G401.6 (cell line): ENCODE measurements around the gene ZNF580.

Source experiments
- FAIRE-seq: peaks from 2 replicates; lab custom pipeline; 2012; peaks lifted over from hg19 to GRCh38; lab: Jason Lieb, UNC

Gene ZNF580

DNA sequence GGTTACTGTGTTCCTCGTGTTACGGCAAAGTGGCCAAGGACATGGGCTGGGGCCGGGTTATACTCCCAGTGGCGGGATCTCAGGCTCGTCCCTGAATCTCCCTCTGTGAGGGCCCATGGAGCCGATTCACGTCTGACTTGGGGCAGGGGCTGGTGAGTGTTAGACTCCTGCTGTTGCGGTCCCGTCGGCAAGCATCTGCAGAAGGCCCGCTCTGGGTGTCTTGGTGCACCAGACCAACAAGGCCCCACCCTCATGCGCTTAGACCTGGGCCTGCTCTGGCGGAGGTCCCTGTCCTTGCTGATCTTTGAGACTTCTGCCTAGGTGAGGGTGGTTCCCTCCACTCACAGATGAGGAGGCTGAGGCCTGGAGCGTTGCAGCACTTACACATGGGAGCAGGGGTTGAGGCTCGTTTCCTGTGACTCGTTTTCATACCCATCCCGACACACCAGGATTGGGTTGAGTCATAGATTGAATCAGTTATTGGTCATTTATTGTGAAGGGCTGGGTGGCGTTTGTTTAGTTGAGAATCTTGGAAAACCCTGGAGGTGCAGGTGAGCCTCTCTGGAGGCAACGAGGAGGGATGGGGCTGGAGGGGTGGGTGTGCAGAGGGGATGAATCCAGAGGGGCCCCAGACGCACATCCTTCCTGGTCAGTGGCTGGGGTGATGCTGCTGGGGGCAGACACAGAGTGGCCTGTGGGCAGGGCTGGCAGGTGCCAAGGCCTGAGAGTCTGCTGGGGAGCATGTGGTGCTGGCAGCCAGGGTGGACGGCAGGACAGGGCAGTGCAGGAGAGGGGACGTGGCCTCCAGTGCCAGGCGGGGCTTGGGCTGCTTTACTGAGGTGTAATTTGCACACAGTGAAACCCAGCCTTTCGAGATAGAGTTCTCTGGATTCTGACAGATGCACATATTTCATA, 38.8 kb downstream of the ZNF580 start:
- no peak for FAIRE-seq

GRCh38 chr19:55680339-55681130, 39.7 kb downstream of the ZNF580 start:
- no peak for FAIRE-seq

DNA sequence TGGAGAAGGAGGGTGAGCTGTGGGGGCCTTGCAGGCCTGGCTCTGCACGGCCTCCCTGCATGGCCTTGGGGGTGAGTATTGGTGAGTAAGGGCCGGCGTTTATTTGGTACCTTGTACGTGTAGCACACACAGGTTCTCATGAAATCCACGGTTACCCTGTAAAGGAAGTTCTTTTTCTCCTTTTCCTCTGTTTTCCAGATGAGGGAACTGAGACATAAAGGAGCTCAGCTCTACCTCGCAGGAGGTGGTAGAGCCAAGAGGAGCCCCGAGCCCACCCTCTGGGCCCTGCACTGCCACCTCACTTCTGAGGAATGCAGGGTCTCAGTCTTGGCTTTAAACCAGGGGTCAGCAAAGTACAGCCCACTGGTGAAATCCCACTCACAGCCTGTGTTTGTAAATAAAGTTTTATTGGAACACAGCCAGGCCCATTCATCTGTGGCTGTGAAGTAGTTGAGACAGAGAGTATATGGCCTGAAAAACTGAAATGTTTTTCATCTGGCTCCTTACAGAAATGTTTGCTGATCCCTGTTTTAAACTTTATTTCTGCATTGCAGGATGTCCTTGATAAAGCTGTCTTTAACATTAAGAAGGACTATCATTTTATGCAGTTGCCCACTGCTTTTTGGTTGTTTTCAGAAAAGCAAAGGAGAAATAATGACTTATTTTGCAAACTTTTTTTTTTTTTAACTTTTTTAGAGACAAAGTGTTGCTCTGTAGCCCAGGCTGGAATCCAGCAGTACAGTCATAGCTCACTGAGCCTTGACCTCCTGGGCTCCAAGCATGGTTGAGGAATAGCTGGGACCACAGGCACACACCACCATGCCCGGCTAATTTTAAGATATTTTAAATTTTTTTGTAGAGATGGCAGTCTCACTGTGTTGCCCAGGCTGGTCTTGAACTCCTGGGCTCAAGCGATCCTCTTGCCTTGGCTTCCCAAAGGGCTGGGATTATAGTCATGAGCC, 40.6 kb downstream of the ZNF580 start:
- no peak for FAIRE-seq

DNA sequence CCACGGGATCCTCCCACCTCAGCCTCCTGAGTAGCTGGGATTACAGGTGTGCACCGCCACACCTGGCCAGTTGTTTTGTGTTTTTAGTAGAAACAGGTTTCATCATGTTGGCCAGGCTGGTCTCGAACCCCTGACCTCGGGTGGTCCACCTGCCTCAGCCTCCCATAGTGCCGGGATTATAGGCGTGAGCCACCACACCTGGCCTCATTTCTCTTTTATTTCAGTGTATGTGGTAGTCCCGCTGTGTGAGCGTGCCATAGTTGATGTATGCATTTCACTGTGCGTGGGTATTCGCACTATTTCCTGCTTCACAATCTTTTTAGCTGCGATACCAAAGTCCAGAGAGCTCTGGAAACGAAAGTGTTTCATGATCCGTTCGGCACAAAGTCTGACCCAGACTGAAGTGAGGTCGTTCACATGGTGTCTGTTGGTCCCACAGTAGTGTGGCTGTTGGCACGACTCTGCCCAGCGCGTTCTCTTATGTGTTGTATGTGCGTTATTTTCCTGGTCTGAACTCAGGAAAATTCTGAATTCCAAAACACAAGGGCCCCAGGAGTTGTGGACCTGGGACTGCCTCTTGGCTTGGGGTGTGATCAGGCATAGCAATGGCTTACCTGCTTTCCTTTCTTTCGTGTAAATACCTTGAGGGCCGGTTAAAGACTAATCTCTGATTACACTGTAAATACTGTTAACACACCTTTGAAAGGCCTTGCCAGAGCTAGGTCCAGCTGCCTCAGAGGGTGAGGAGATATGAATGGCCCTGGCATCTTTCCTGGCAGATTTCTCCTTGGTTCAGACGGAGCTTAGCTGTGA, 42.9 kb downstream of the ZNF580 start:
- no peak for FAIRE-seq

- no peak for FAIRE-seq
Observed at GRCh38 chr19:55684946-55685681, 44.3 kb downstream of the ZNF580 start.

- no peak for FAIRE-seq
Observed at GRCh38 chr19:55685776-55686175, 45.0 kb downstream of the ZNF580 start.

- no peak for FAIRE-seq
Observed at GRCh38 chr19:55686311-55687050, 45.7 kb downstream of the ZNF580 start.

- FAIRE-seq = no peak
Observed at GRCh38 chr19:55687281-55688201, 46.7 kb downstream of the ZNF580 start.

DNA sequence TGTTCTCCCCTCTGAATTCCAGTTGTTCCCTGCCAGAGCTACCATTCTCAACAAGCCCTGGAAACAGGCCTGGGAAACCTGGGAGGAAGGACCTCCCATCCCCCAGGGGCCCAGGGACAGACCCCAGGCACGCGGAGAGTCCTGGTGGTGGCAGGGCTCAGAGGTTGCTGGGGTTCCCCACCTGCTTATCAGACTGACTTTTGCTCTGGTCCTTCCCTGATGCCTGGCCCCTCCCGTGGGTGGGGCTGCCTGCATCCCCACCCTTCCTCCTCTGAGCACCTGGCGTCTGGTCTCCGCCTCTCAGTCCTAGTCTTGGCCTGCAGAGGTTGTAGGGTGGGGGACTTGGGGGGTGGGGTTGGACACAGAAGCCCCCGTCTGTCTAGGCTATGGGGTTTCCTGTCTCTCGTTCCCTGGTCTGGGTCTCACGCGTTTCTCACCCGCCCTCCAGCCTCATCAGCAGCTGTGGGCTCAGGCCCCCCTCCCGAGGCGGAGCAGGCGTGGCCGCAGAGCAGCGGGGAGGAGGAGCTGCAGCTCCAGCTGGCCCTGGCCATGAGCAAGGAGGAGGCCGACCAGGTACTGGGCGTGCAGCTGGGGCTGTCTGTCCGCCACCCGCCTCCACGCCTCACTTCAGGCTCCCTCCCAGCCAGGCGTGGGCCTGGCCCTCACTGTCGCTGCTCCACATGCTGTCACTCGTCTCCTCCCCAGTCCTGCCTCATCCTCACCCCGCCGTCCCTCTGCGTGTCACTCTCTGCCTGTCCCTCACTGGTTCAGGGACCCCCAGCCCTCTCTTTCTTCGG, 47.8 kb downstream of the ZNF580 start:
- FAIRE-seq = no peak

GRCh38 chr19:55689411-55690108, 48.8 kb downstream of the ZNF580 start:
- FAIRE-seq = no peak

DNA sequence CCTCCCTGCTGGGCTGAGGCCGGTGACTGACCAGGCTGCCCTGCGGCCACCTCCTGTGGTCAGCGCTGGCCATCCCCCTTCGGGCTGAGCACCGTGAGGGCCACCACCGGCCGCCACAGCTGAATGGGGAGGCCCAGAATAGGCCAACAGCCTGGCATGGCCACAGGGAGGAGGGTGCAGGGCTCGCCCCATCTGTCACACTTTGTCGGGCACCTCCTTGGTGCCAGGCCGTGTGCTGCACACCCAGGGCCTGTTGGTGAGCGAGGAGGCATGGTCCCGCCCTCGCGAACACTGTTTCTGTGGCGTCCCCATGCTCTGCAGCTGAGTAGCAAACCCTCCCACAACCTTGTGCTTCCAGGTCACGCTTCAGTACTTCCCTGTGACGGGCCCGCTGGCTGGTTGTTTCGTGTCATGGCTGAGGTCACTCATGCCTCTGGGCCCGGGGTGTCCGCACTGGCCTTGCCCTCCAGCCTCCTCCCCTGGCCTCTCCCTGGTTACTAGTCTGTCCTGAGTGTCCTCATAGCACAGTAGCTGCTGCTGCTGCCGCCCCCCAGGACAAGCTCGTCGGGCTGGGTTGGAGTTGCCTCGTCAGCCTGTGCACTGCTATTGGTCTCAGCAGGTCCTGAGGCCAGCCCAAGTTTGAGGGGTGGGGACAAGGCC, 49.4 kb downstream of the ZNF580 start:
- FAIRE-seq = no peak

DNA sequence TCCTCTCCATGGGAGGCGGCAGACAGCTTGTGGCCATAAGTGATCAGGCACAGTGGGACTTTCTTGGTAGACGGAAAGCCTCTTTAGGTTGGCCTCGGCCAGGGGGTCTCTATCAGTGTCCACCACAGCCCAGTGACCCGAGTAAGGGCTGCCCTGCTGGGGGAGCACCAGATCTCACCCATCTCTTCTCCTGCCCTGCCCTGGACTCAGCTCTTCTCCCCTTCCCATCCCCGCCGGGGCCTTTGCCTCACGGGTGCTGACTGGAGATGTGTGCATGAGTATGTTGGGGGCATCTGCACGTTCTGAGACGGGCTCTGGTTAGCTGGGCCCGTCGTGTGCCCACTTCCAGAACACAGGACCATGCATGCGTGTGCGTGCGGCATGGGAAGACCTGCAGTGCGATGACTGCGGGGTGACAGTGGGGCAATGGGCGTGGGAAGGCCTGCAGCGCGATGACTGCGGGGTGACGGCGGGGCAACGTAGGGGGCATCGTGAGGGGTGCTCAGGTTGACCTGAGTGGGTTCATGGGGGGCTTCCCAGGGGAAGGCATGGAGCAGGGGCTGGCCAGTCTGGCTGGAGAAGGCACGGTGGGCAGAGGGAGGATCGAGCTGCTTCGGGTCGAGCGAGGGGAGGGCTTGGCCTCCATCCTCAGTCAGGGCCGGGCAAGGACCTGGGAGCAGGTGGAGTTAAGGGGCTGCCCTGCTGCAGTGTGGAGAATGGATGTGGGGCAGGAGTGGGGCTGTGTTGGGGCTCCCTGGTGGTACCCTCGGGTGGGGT, 50.2 kb downstream of the ZNF580 start:
- no peak for FAIRE-seq

DNA sequence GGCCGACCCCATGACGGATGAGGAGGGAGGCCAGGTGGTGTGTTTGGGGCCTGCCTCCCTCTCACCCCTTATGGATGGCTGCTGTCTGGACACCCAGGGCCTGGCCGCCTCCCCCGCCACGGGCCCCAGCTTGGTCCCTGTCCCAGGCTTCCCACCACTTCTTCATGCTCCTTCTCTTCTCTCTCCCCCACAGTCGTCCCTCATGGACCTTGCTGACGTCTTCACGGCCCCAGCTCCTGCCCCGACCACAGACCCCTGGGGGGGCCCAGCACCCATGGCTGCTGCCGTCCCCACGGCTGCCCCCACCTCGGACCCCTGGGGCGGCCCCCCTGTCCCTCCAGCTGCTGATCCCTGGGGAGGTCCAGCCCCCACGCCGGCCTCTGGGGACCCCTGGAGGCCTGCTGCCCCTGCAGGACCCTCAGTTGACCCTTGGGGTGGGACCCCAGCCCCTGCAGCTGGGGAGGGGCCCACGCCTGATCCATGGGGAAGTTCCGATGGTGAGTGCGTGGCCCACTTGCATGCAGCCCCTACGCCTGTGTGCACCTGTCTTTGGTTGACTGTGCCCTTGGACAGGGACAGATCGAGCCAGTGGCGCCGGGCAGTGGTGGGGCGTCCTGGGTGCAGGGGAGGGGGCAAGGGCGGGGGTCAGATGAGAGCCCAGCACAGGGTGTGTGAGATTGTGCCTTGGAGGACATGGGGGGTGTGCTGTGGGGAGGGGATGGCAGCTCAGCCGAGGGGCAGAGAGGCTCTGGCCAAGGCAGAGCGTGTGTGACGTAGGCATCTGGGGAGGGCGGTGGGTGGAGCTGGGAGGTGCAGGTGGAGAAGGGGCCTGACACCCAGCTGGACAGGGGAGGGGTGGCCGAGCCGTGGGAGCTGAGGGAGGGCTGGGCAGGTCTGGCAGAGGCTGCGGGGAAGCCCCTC, 51.0 kb downstream of the ZNF580 start:
- no peak for FAIRE-seq

DNA sequence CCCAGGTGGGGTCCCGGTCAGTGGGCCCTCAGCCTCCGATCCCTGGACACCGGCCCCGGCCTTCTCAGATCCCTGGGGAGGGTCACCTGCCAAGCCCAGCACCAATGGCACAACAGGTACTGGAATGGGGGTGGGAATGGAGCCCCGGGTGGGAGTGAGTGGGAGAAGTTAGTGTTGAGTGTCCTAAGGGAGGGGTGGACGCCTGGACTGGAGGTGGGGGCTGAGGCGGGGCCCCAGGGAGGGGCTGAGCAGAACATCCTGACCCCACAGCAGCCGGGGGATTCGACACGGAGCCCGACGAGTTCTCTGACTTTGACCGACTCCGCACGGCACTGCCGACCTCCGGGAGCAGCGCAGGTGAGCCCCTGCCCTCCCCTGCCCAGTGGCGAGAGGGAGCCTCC, 51.9 kb downstream of the ZNF580 start:
- no peak for FAIRE-seq
